Right hindlimb (tissue), 1 donor: ENCODE results near the gene AURKAIP1.

Experiments
- DNase-seq: peaks from one replicate; pipeline ENCODE4 v3.0.0-alpha.2; 2018

Gene AURKAIP1

GRCh38 chr1:1359664-1360468 is 15.1 kb downstream of the AURKAIP1 start:
- peak; percentile 89 for DNase-seq

- peak; percentile 81 for DNase-seq
These were observed 15.7 kb downstream of the AURKAIP1 start for GRCh38 chr1:1359308-1359663.

GRCh38 chr1:1358433-1359271 is 16.4 kb downstream of the AURKAIP1 start, which contains the start of gene MXRA8:
Gene MXRA8 (minus strand): TSS chr1:1358555. CDS start chr1:1358504, 51 bp downstream.
- DNase-seq: peak; percentile 95

- no peak for DNase-seq
These were observed 17.1 kb downstream of the AURKAIP1 start for GRCh38 chr1:1357871-1358432.

- DNase-seq: peak; percentile 37
These were observed 18.1 kb downstream of the AURKAIP1 start for GRCh38 chr1:1356796-1357401.

- DNase-seq: peak; percentile 42
These were observed 18.7 kb downstream of the AURKAIP1 start for GRCh38 chr1:1356166-1356795.

- DNase-seq: peak; percentile 57
These were observed 19.6 kb downstream of the AURKAIP1 start for GRCh38 chr1:1355416-1355815.

- DNase-seq: no peak
These were observed 20.4 kb downstream of the AURKAIP1 start for GRCh38 chr1:1354271-1355247.

GRCh38 chr1:1353389-1354151 is 21.4 kb downstream of the AURKAIP1 start:
- DNase-seq: no peak

GRCh38 chr1:1352786-1353388 is 22.1 kb downstream of the AURKAIP1 start:
- no peak for DNase-seq

GRCh38 chr1:1351511-1352427 is 23.2 kb downstream of the AURKAIP1 start:
- peak; percentile 81 for DNase-seq

GRCh38 chr1:1349256-1350012 is 25.6 kb downstream of the AURKAIP1 start, which contains the start of gene DVL1:
Gene DVL1 (minus strand): TSS chr1:1349418. CDS start chr1:1349065, 353 bp downstream.
- DNase-seq: peak; percentile 82

GRCh38 chr1:1348420-1349255 is 26.4 kb downstream of the AURKAIP1 start:
- DNase-seq: no peak

- DNase-seq: no peak
These were observed 27.2 kb downstream of the AURKAIP1 start for GRCh38 chr1:1347663-1348419.

- no peak for DNase-seq
These were observed 27.9 kb downstream of the AURKAIP1 start for GRCh38 chr1:1347026-1347595.

GRCh38 chr1:1346501-1346890 is 28.5 kb downstream of the AURKAIP1 start:
- no peak for DNase-seq
